HepG2 (cell line): ENCODE results near the gene USP9X. TPM values are rescaled to one million over a fixed set of nuclear protein-coding genes. Genes with fewer than 3 reads are reported as not detected.

Experiments
- HNF1A ChIP-seq, 2 experiments: sonication (generic) in 1 of 2; formaldehyde crosslinking in 1 of 2; IDR thresholded peaks; 2 replicates each; pipeline versions ENCODE4 v1.4.0 to v1.6.1; 2016 to 2020; ENCODE audit warnings: borderline replicate concordance in 1 of 2, low read depth in 1 of 2, mild to moderate bottlenecking in 1 of 2, missing genetic modification reagents in 1 of 2
- KIAA2018 ChIP-seq: sonication (generic); formaldehyde crosslinking; IDR thresholded peaks from 2 replicates; pipeline ENCODE4 v1.5.0; 2020; ENCODE audit warnings: mild to moderate bottlenecking, missing genetic modification reagents, borderline replicate concordance
- MED13 ChIP-seq: sonication (generic); formaldehyde crosslinking; IDR thresholded peaks from 2 replicates; pipeline ENCODE4 v1.5.0; 2020; ENCODE audit warnings: missing genetic modification reagents
- NFYB ChIP-seq: sonication (generic); formaldehyde crosslinking; IDR thresholded peaks from 2 replicates; pipeline ENCODE4 v1.4.0; 2020; ENCODE audit warnings: missing genetic modification reagents
- POLR2A ChIP-seq, 2 experiments: IDR thresholded peaks; 2 replicates each; pipeline ENCODE4 v1.6.1; 2011; ENCODE audit warnings: low read depth in 2 of 2, low read length in 2 of 2, mild to moderate bottlenecking in 1 of 2, moderate library complexity in 1 of 2; ENCODE audit not compliant: insufficient read depth in 1 of 2
- SOX13 ChIP-seq, 3 experiments: fragments of 450-650 bp in 1 of 3; sonication (generic) in 1 of 3; formaldehyde crosslinking in 1 of 3; IDR thresholded peaks in 2 of 3; conservative IDR thresholded peaks in 1 of 3; 2 replicates each; pipeline versions ENCODE4 v1.5.0 to v1.6.1; 2016 to 2020; ENCODE audit warnings: antibody characterized with exemption in 1 of 3, mild to moderate bottlenecking in 1 of 3, missing compliant biosample characterization in 1 of 3, missing genetic modification reagents in 1 of 3, moderate library complexity in 1 of 3
- SRSF1 ChIP-seq: fragments of 200-400 bp; formaldehyde crosslinking; optimal IDR thresholded peaks from 2 replicates; pipeline ENCODE3; 2017; ENCODE audit warnings: mild to moderate bottlenecking, low read depth, low read length, moderate library complexity
- STAT6 ChIP-seq: sonication (generic); formaldehyde crosslinking; IDR thresholded peaks from 2 replicates; pipeline ENCODE4 v1.4.0; 2020; ENCODE audit warnings: missing genetic modification reagents, mild to moderate bottlenecking, borderline replicate concordance
- TARDBP ChIP-seq: sonication (generic); formaldehyde crosslinking; IDR thresholded peaks from 2 replicates; pipeline ENCODE4 v1.8.0; 2022; ENCODE audit warnings: mild to moderate bottlenecking, missing genetic modification reagents
- ZNF704 ChIP-seq: sonication (generic); formaldehyde crosslinking; IDR thresholded peaks from 2 replicates; pipeline ENCODE4 v1.8.1; 2023; ENCODE audit warnings: mild to moderate bottlenecking, inconsistent platforms, moderate library complexity, missing genetic modification reagents, borderline replicate concordance
- ZSCAN29 ChIP-seq: sonication (generic); formaldehyde crosslinking; conservative IDR thresholded peaks from 2 replicates; pipeline ENCODE4 v1.4.0; 2020; ENCODE audit warnings: mild to moderate bottlenecking, missing genetic modification reagents
- polyA plus RNA-seq, 8 experiments: library from polyadenylated mRNA; depleted of rRNA in 3 of 8; stranded (reverse) in 7 of 8; unstranded in 1 of 8; fragments of >200 nt; fragmentation: Illumina TruSeq in 4 of 8; extraction: Trizol in 4 of 8; gene quantifications; 2 replicates each; pipeline versions ENCODE4 v1.2.1 to v1.2.3, GENCODE V29; 2011 to 2016; ENCODE audit warnings: low read depth in 4 of 8, missing spikeins in 1 of 8, mixed read lengths in 1 of 8; ENCODE audit not compliant: insufficient read depth in 1 of 8
- total RNA-seq, 5 experiments: library from RNA; depleted of rRNA; stranded (reverse); fragments of >200 nt; fragmentation: Illumina TruSeq; extraction: Trizol; gene quantifications; 2 replicates each; pipeline ENCODE4 v1.2.3, GENCODE V29; 2016; ENCODE audit warnings: low read depth in 1 of 5

The USP9X gene
- total and polyA plus RNA-seq, 2 of the 13 experiments (the other 11 are each of a cell fraction or from before 2014, with no cell fraction given), result 22.2 to 40.5 TPM

GRCh38 chrX:41085512-41085877 lies 250 bp downstream of the USP9X start (continued):
- TF ChIP-seq STAT6 (no peak), ZNF704 (no peak), TARDBP (no peak), NFYB (CRISPR knock-in tag) (no peak), KIAA2018 (CRISPR knock-in tag) (no peak), MED13 (CRISPR knock-in tag) (no peak), SOX13 (IDR thresholded peaks at IDR 0.05) (no peak), SOX13 (CRISPR knock-in tag; conservative IDR thresholded peaks at IDR 0.05 in 1 of 2, IDR thresholded peaks at IDR 0.05 in 1 of 2) (no peak), ZSCAN29 (CRISPR knock-in tag) (no peak), HNF1A (IDR thresholded peaks at IDR 0.05; ENCODE audit: low read depth) (no peak), HNF1A (CRISPR knock-in tag; IDR thresholded peaks at IDR 0.05; ENCODE audit: borderline replicate concordance) (no peak), SRSF1 (peak; percentile 10), POLR2A (IDR thresholded peaks at IDR 0.05; ENCODE audit: insufficient read depth in 1 of 2, low read depth in 2 of 2, low read length in 2 of 2) (peak; percentile 36 to 51; a peak in 2 of 4 replicates)
